ENCODE measurements around the gene LRRK1.

GRCh38 chr15:101113114-101114005 is 194.2 kb downstream of the LRRK1 start:
- no peak for TF ChIP-seq CTCF (conservative IDR thresholded peaks at IDR 0.05; ENCODE audit: low read depth, low read length)
- TF ChIP-seq EZH2 (IDR thresholded peaks at IDR 0.05; ENCODE audit: low read length, unreplicated experiment) = no peak
